IMR-90 (cell line): Measurements from ENCODE around the gene TUBD1. TPM values are rescaled to one million over a fixed set of nuclear protein-coding genes. Genes with fewer than 3 reads are reported as not detected.

Source experiments
- ATAC-seq: fragments of 200-7000 bp; cut with Tn5 transposase; 2 replicates; pipeline ENCODE4 v1.9.1; 2020; ENCODE audit warnings: low read depth, mild to moderate bottlenecking, moderate library complexity
- BruUV-seq: library from RNA; stranded (reverse); fragments of 400-500 nt; replicated peaks from 2 replicates; lab custom pipeline; 2021; lab: Mats Ljungman, UMichigan
- CTCF ChIA-PET: fragments of 300-600 bp; formaldehyde crosslinking; extraction: SDS; loops from one replicate; lab custom pipeline; 2021; ENCODE audit warnings: antibody characterized with exemption; lab: Yijun Ruan, JAX
- POLR2A ChIA-PET: fragments of 300-600 bp; sonication (Branson Sonifier 250); formaldehyde crosslinking; loops from one replicate; lab custom pipeline; 2022; ENCODE audit warnings: antibody characterized with exemption; ENCODE audit not compliant: unreplicated experiment; lab: Charles Lee
- DNase-seq: peaks from one replicate; pipeline ENCODE4 v3.0.0; 2013
- H2AFZ ChIP-seq: replicated peaks from 2 replicates; pipeline ENCODE3; 2013; ENCODE audit warnings: low read length, mild to moderate bottlenecking; ENCODE audit not compliant: poor library complexity
- H2AK5ac ChIP-seq: 2 replicates; pipeline ENCODE4 v1.6.1; 2013; ENCODE audit warnings: low read depth, low read length, inconsistent platforms
- H2AK9ac ChIP-seq: replicated peaks from 2 replicates; pipeline ENCODE3; 2013; ENCODE audit warnings: mild to moderate bottlenecking, low read depth, low read length, moderate library complexity; ENCODE audit not compliant: poor library complexity
- H2BK120ac ChIP-seq: 2 replicates; pipeline ENCODE4 v1.6.1; 2013; ENCODE audit warnings: low read depth, low read length, inconsistent platforms
- H2BK15ac ChIP-seq: 3 replicates; pipeline ENCODE4 v1.6.1; 2013; ENCODE audit warnings: low read depth, low read length, inconsistent platforms
- H2BK20ac ChIP-seq: 2 replicates; pipeline ENCODE4 v1.6.1; 2013; ENCODE audit warnings: low read depth, mild to moderate bottlenecking, inconsistent platforms, low read length, moderate library complexity
- H2BK5ac ChIP-seq: 2 replicates; pipeline ENCODE4 v1.6.1; 2013; ENCODE audit warnings: mild to moderate bottlenecking, low read depth, low read length, inconsistent platforms; ENCODE audit not compliant: poor library complexity, severe bottlenecking
- H3K14ac ChIP-seq: replicated peaks from 2 replicates; pipeline ENCODE4 v1.6.1; 2013; ENCODE audit warnings: low read depth, low read length, inconsistent platforms
- H3K18ac ChIP-seq: 2 replicates; pipeline ENCODE4 v1.6.1; 2013; ENCODE audit warnings: low read depth, low read length, control low read depth
- H3K23ac ChIP-seq: 2 replicates; pipeline ENCODE4 v1.6.1; 2013; ENCODE audit warnings: low read depth, low read length, inconsistent platforms
- H3K27ac ChIP-seq: 2 replicates; pipeline ENCODE4 v1.5.1; 2013; ENCODE audit warnings: mild to moderate bottlenecking, control low read depth, low read length; ENCODE audit not compliant: insufficient read depth
- H3K27me3 ChIP-seq: 2 replicates; pipeline ENCODE4 v1.6.1; 2013; ENCODE audit warnings: low read length; ENCODE audit not compliant: control insufficient read depth, insufficient read depth
- H3K36me3 ChIP-seq: 2 replicates; pipeline ENCODE4 v1.6.1; 2013; ENCODE audit warnings: low read length, mixed read lengths; ENCODE audit not compliant: control insufficient read depth, insufficient read depth
- H3K4ac ChIP-seq: 2 replicates; pipeline ENCODE4 v1.6.1; 2013; ENCODE audit warnings: low read depth, low read length, inconsistent platforms
- H3K4me1 ChIP-seq: 2 replicates; pipeline ENCODE4 v1.6.1; 2013; ENCODE audit warnings: low read length, mixed read lengths; ENCODE audit not compliant: control insufficient read depth, insufficient read depth
- H3K4me2 ChIP-seq: 2 replicates; pipeline ENCODE4 v1.6.1; 2013; ENCODE audit warnings: low read depth, mild to moderate bottlenecking, control low read depth, low read length, moderate library complexity
- H3K4me3 ChIP-seq: 2 replicates; pipeline ENCODE4 v1.5.1; 2013; ENCODE audit warnings: low read depth, mild to moderate bottlenecking, control low read depth, low read length, moderate library complexity; ENCODE audit not compliant: insufficient read depth
- H3K56ac ChIP-seq: 2 replicates; pipeline ENCODE4 v1.6.1; 2013; ENCODE audit warnings: low read length, inconsistent platforms; ENCODE audit not compliant: insufficient read depth; ENCODE audit errors: extremely low read depth
- H3K79me1 ChIP-seq, 2 experiments: 2 replicates each; pipeline ENCODE4 v1.6.1; 2013; ENCODE audit warnings: low read length in 2 of 2, inconsistent platforms in 1 of 2, low read depth in 1 of 2
- H3K9ac ChIP-seq: 2 replicates; pipeline ENCODE4 v1.6.1; 2013; ENCODE audit warnings: low read depth, low read length, control low read depth
- H3K9me1 ChIP-seq: 2 replicates; pipeline ENCODE4 v1.6.1; 2013; ENCODE audit warnings: low read length, inconsistent platforms; ENCODE audit not compliant: insufficient read depth
- H3K9me3 ChIP-seq: 2 replicates; pipeline ENCODE4 v1.6.1; 2013; ENCODE audit warnings: low read length; ENCODE audit not compliant: control insufficient read depth, insufficient read depth
- H4K20me1 ChIP-seq: 2 replicates; pipeline ENCODE4 v1.6.1; 2013; ENCODE audit warnings: low read length, inconsistent platforms; ENCODE audit not compliant: insufficient read depth
- H4K5ac ChIP-seq: 2 replicates; pipeline ENCODE4 v1.6.1; 2013; ENCODE audit warnings: mild to moderate bottlenecking, low read depth, low read length, control low read depth
- H4K8ac ChIP-seq, 2 experiments: 2 replicates each; pipeline ENCODE4 v1.6.1; 2013; ENCODE audit warnings: low read depth in 2 of 2, low read length in 2 of 2, control low read depth in 1 of 2, inconsistent platforms in 1 of 2
- H4K91ac ChIP-seq: 2 replicates; pipeline ENCODE4 v1.6.1; 2013; ENCODE audit warnings: low read depth, low read length, inconsistent platforms; ENCODE audit not compliant: insufficient read depth
- CEBPB ChIP-seq: IDR thresholded peaks from 2 replicates; pipeline ENCODE4 v1.6.1; 2012; ENCODE audit warnings: low read depth, low read length, improper control_type of control experiment
- CHD1 ChIP-seq: IDR thresholded peaks from 2 replicates; pipeline ENCODE4 v1.6.1; 2012; ENCODE audit warnings: low read depth, low read length, improper control_type of control experiment
- ELK1 ChIP-seq: fragments of 150-350 bp; IDR thresholded peaks from 2 replicates; pipeline ENCODE4 v1.6.1; 2016; ENCODE audit warnings: low read depth, mild to moderate bottlenecking, low read length, moderate library complexity, borderline replicate concordance
- FOS ChIP-seq: fragments of 150-350 bp; IDR thresholded peaks from 2 replicates; pipeline ENCODE4 v1.6.1; 2016; ENCODE audit warnings: low read depth, low read length
- MAFK ChIP-seq: IDR thresholded peaks from 2 replicates; pipeline ENCODE4 v1.6.1; 2012; ENCODE audit warnings: low read depth, low read length, improper control_type of control experiment
- MAZ ChIP-seq: IDR thresholded peaks from 2 replicates; pipeline ENCODE4 v1.6.1; 2012; ENCODE audit warnings: low read depth, mild to moderate bottlenecking, low read length, improper control_type of control experiment, moderate library complexity, borderline replicate concordance
- MXI1 ChIP-seq: IDR thresholded peaks from 2 replicates; pipeline ENCODE4 v1.6.1; 2012; ENCODE audit warnings: low read depth, mild to moderate bottlenecking, low read length, moderate library complexity, borderline replicate concordance
- POLR2A ChIP-seq: IDR thresholded peaks from 2 replicates; pipeline ENCODE4 v1.6.1; 2012; ENCODE audit warnings: mild to moderate bottlenecking, low read depth, low read length
- RCOR1 ChIP-seq: IDR thresholded peaks from 2 replicates; pipeline ENCODE4 v1.6.1; 2012; ENCODE audit warnings: mild to moderate bottlenecking, low read length, improper control_type of control experiment; ENCODE audit not compliant: insufficient replicate concordance
- RFX5 ChIP-seq: IDR thresholded peaks from 2 replicates; pipeline ENCODE4 v1.8.0; 2012; ENCODE audit warnings: low read depth, mild to moderate bottlenecking, low read length, moderate library complexity
- USF2 ChIP-seq: fragments of 150-350 bp; IDR thresholded peaks from 2 replicates; pipeline ENCODE4 v1.6.1; 2017; ENCODE audit warnings: mild to moderate bottlenecking, antibody characterized with exemption, low read length, low read depth
- WGBS, 2 experiments: methylation state at CpG; one replicate each; pipeline versions ENCODE4 v1.1.5 to v1.1.7; 2013; ENCODE audit warnings: missing lambda C conversion rate in 2 of 2; ENCODE audit not compliant: insufficient read length in 1 of 2; ENCODE audit errors: extremely low coverage in 2 of 2; 5-methylcytosine and 5-hydroxymethylcytosine counted together
- dilution Hi-C: fragments of 300-500 bp; cut with HindIII; formaldehyde crosslinking; loops from one replicate; pipeline ENCODE4 v1.14.3; 2018; ENCODE audit warnings: low sequenced_read_pairs; ENCODE audit not compliant: unreplicated experiment
- in situ Hi-C: fragments of 300-500 bp; cut with MboI; formaldehyde crosslinking; loops from 3 replicates; pipeline ENCODE4 v1.14.3; 2019; ENCODE audit warnings: low sequenced_read_pairs, inconsistent platforms, mixed read lengths
- intact Hi-C: fragments of 100-400 bp; cut with micrococcal nuclease; formaldehyde crosslinking; loops from 2 replicates; pipeline ENCODE4 v1.10.0; 2022
- polyA plus RNA-seq, 3 experiments: library from polyadenylated mRNA; depleted of rRNA; stranded (reverse); fragments of >200 nt; gene quantifications; 2 replicates each; pipeline ENCODE4 v1.2.3, GENCODE V29; 2012; ENCODE audit warnings: low replicate concordance in 1 of 3
- total RNA-seq: library from RNA; depleted of rRNA; stranded (reverse); fragments of >200 nt; gene quantifications from 2 replicates; pipeline ENCODE4 v1.2.3, GENCODE V29; 2012

Gene TUBD1
- total and polyA plus RNA-seq, 2 of the 4 experiments (the other 2 are of a cell fraction), result 2.2 to 4.7 TPM

GRCh38 chr17:59838052-59838916, 54.5 kb downstream of the TUBD1 start:
- Histone ChIP-seq H3K18ac (peak overlapping the region; percentile 90), H3K36me3 (peaks cover 33% of the 10 kb centered on the region), H3K27ac (peak overlapping the region; percentile 98), H3K4me1 (0 out of 2 replicates have a peak, but pooled peaks cover 2% of the 10 kb centered on the region), H3K23ac (peak overlapping the region; percentile 99), H4K91ac (peak overlapping the region; percentile 94), H3K9ac (peak overlapping the region; percentile 100), H2AK5ac (peak overlapping the region; percentile 83), H4K20me1 (peaks cover 28% of the 10 kb centered on the region; the same call in 1 of the 2 replicates), H3K14ac (peak overlapping the region; percentile 100), H4K5ac (peak overlapping the region; percentile 96), H3K56ac (peak overlapping the region; percentile 100), H3K79me1 (peaks cover 4 to 9% of the 10 kb centered on the region in 2 experiments; a peak in 2 of 4 replicates), H3K4me3 (peak overlapping the region; percentile 83), H3K4me2 (peak overlapping the region; percentile 2; the same call in 1 of the 2 replicates), H2BK15ac (peak overlapping the region; percentile 65; the same call in 2 of the 3 replicates), H4K8ac (peak overlapping the region; percentile 88 to 97), H3K27me3 (no peaks in the 10 kb centered on the region), H3K9me1 (no peaks in the 10 kb centered on the region), H3K9me3 (no peaks in the 10 kb centered on the region), H2BK5ac (peak overlapping the region; percentile 96), H2AFZ (no peak overlapping the region), H3K4ac (peak overlapping the region; percentile 97), H2AK9ac (peak overlapping the region; percentile 29), H2BK120ac (peak overlapping the region; percentile 92), H2BK20ac (peak overlapping the region; percentile 30)
- ATAC-seq (no peak), DNase-seq (no peak)
- intact Hi-C loops, result no loop called here
- no TSS peak for BruUV-seq
- TF ChIP-seq FOS (no peak), RFX5 (no peak), RCOR1 (no peak), MXI1 (no peak), CEBPB (no peak), MAZ (no peak), CHD1 (peak; percentile 100), USF2 (no peak), ELK1 (no peak), POLR2A (peak; percentile 83), MAFK (no peak)
- ChIA-PET CTCF (interaction anchor here (1.2 to 1.4 kb wide), 3 partner anchors 21 to 84 kb away, joined by 4 to 6 read pairs (median 4); no protein-coding TSS in a partner anchor), POLR2A (interaction anchor here (0.5 to 5.4 kb wide), 28 partner anchors 8 to 1967 kb away, joined by 3 to 87 read pairs (median 11); partner anchors contain the start of gene PPM1D)
- in situ Hi-C loops, result no loop called here
- WGBS, 2 experiments, result no CpG with 5 or more reads among the region's 8 CpGs
- dilution Hi-C loops, result no loop called here
